ENCODE results near the gene UGT2A3.

Gene UGT2A3

GRCh38 chr4:68917016-68917415 is 34.6 kb downstream of the UGT2A3 start:
- no peak for DNase-seq (ENCODE audit: low read depth in 2 of 2, low spot score in 1 of 2)

GRCh38 chr4:68912807-68913206 is 38.8 kb downstream of the UGT2A3 start:
- DNase-seq (ENCODE audit: low read depth in 2 of 2, low spot score in 1 of 2): no peak

- DNase-seq (ENCODE audit: low read depth in 2 of 2, low spot score in 1 of 2): no peak
Measured at GRCh38 chr4:68909385-68909784, 42.2 kb downstream of the UGT2A3 start.

- no peak for DNase-seq (ENCODE audit: low read depth in 2 of 2, low spot score in 1 of 2)
Measured at GRCh38 chr4:68907788-68908700, 43.6 kb downstream of the UGT2A3 start.

GRCh38 chr4:68907245-68907644 is 44.4 kb downstream of the UGT2A3 start:
- no peak for DNase-seq (ENCODE audit: low read depth in 2 of 2, low spot score in 1 of 2)

- no peak for DNase-seq (ENCODE audit: low read depth in 2 of 2, low spot score in 1 of 2)
Measured at GRCh38 chr4:68906780-68907137, 44.8 kb downstream of the UGT2A3 start.

- no peak for DNase-seq (ENCODE audit: low read depth in 2 of 2, low spot score in 1 of 2)
Measured at GRCh38 chr4:68905939-68906779, 45.4 kb downstream of the UGT2A3 start.

- no peak for DNase-seq (ENCODE audit: low read depth in 2 of 2, low spot score in 1 of 2)
Measured at GRCh38 chr4:68905598-68905938, 46.0 kb downstream of the UGT2A3 start.

GRCh38 chr4:68904786-68905185 is 46.8 kb downstream of the UGT2A3 start:
- DNase-seq (ENCODE audit: low read depth in 2 of 2, low spot score in 1 of 2): no peak

GRCh38 chr4:68896749-68897148 is 54.9 kb downstream of the UGT2A3 start:
- DNase-seq (ENCODE audit: low read depth in 2 of 2, low spot score in 1 of 2): no peak

GRCh38 chr4:68895561-68896198 is 55.9 kb downstream of the UGT2A3 start:
- DNase-seq (ENCODE audit: low read depth in 2 of 2, low spot score in 1 of 2): no peak

GRCh38 chr4:68892861-68893260 is 58.7 kb downstream of the UGT2A3 start:
- DNase-seq (ENCODE audit: low read depth in 2 of 2, low spot score in 1 of 2): no peak

- no peak for DNase-seq (ENCODE audit: low read depth in 2 of 2, low spot score in 1 of 2)
Measured at GRCh38 chr4:68891678-68892077, 59.9 kb downstream of the UGT2A3 start.

GRCh38 chr4:68885545-68885944 is 66.1 kb downstream of the UGT2A3 start:
- no peak for DNase-seq (ENCODE audit: low read depth in 2 of 2, low spot score in 1 of 2)

GRCh38 chr4:68883870-68884269 is 67.7 kb downstream of the UGT2A3 start:
- no peak for DNase-seq (ENCODE audit: low read depth in 2 of 2, low spot score in 1 of 2)
